ENCODE data around the gene PEPD. TPM values are rescaled to one million over a fixed set of nuclear protein-coding genes. Genes with fewer than 3 reads are reported as not detected.

PEPD gene
- total and polyA plus RNA-seq, 10 of the 15 experiments (the other 5 are each of a cell fraction or from before 2014, with no cell fraction given): 1.4 to 52.0 (median 20.2) TPM

DNA sequence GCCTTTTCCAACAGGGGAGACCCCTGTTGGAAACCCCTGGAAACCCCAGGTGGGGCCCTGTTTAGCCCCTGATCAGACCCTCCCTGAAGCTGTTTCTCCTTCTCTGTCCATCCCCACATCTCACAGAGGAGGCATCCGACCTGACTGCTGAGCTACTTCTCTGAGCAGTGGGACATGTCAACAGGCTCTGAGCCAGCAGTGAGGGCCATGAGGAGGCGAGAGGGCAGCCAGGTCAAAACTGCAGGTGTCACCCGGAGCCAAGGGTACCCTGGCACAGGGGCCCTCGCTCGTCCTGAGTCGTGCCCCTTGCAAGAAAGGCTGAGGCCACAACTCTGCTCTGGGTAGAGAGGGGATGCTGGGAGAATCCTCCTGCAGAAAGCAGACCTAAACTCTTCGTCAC is 13.6 kb downstream of the PEPD start:
- H3K27me3 ChIP-seq (replicated peaks in 1 of 2; ENCODE audit: control insufficient read depth in 2 of 2, insufficient read depth in 2 of 2, low read length in 1 of 2): no peaks in the 10 kb centered on the region
- no peak overlapping the region for H3K9ac ChIP-seq (ENCODE audit: control insufficient read depth, insufficient read depth, low read length)
- FAIRE-seq: no peak
- H3K4me1 ChIP-seq (ENCODE audit: control insufficient read depth, insufficient read depth, low read length): no peaks in the 10 kb centered on the region
- in situ Hi-C loops (cut with MboI): no loop called here
- H2AFZ ChIP-seq (ENCODE audit: control insufficient read depth, low read depth, low read length): no peak overlapping the region
- 61% methylated on average over 7 of the region's 7 CpGs for WGBS (ENCODE audit: insufficient coverage, insufficient replicate concordance, low lambda C conversion rate, missing lambda C conversion rate)
- ChIA-PET RAD21 (ENCODE audit: unreplicated experiment) (no interaction called here), POLR2A (no interaction called here), SMC1A (ENCODE audit: uncharacterized antibody, unreplicated experiment) (no interaction called here), CTCF (no interaction called here)
- no peaks in the 10 kb centered on the region for H4K20me1 ChIP-seq (ENCODE audit: control insufficient read depth, insufficient read depth)
- no peak for DNase-seq (ENCODE audit: low read depth, low spot score)
- no peaks in the 10 kb centered on the region; a peak in 1 of 4 replicates for H3K36me3 ChIP-seq (ENCODE audit: control insufficient read depth in 2 of 2, insufficient read depth in 2 of 2, low read length in 1 of 2)
- H3K4me3 ChIP-seq: no peak overlapping the region
- no peaks in the 10 kb centered on the region for H3K9me3 ChIP-seq (replicated peaks; ENCODE audit: control insufficient read depth, insufficient read depth, low read length)
- H3K4me2 ChIP-seq (ENCODE audit: control insufficient read depth, insufficient read depth): no peak overlapping the region
- intact Hi-C loops (cut with micrococcal nuclease; ENCODE audit: unreplicated experiment): no loop called here
- no peak for ATAC-seq
- no peaks in the 10 kb centered on the region for H3K79me2 ChIP-seq (ENCODE audit: control insufficient read depth, insufficient read depth, low read length)
- no peak overlapping the region for H3K27ac ChIP-seq (ENCODE audit: control insufficient read depth, insufficient read depth)
- no TSS peak for BruUV-seq (replicated peaks)
- TF ChIP-seq NFIC (IDR thresholded peaks at IDR 0.05; ENCODE audit: low read depth, low read length) (no peak), ZBTB11 (CRISPR knock-in tag; IDR thresholded peaks at IDR 0.05) (no peak), NBN (IDR thresholded peaks at IDR 0.05) (no peak), NRF1 (conservative IDR thresholded peaks at IDR 0.05; ENCODE audit: low read depth, low read length) (no peak), POLR2A (IDR thresholded peaks at IDR 0.05; ENCODE audit: low read depth, low read length) (no peak), TAF1 (IDR thresholded peaks at IDR 0.05; ENCODE audit: borderline replicate concordance, low read depth, low read length) (no peak), IRF4 (IDR thresholded peaks at IDR 0.05; ENCODE audit: low read depth, low read length) (no peak), SUPT20H (IDR thresholded peaks at IDR 0.05; ENCODE audit: borderline replicate concordance, control insufficient read depth, low read depth, low read length) (no peak), ZNF384 (IDR thresholded peaks at IDR 0.05; ENCODE audit: borderline replicate concordance, low read depth, low read length) (no peak), WRNIP1 (IDR thresholded peaks at IDR 0.05; ENCODE audit: borderline replicate concordance, low read depth, low read length) (no peak), TCF7 (IDR thresholded peaks at IDR 0.05; ENCODE audit: borderline replicate concordance) (no peak), IKZF1 (conservative IDR thresholded peaks at IDR 0.05) (no peak), USF2 (IDR thresholded peaks at IDR 0.05; ENCODE audit: borderline replicate concordance, low read depth, low read length) (no peak), NFXL1 (IDR thresholded peaks at IDR 0.05; ENCODE audit: borderline replicate concordance) (no peak)
- TF ChIP-seq, protein P1, sequence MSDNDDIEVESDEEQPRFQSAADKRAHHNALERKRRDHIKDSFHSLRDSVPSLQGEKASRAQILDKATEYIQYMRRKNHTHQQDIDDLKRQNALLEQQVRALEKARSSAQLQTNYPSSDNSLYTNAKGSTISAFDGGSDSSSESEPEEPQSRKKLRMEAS (IDR thresholded peaks at IDR 0.05; ENCODE audit: low read depth, low read length): no peak
- TF ChIP-seq, protein P2, sequence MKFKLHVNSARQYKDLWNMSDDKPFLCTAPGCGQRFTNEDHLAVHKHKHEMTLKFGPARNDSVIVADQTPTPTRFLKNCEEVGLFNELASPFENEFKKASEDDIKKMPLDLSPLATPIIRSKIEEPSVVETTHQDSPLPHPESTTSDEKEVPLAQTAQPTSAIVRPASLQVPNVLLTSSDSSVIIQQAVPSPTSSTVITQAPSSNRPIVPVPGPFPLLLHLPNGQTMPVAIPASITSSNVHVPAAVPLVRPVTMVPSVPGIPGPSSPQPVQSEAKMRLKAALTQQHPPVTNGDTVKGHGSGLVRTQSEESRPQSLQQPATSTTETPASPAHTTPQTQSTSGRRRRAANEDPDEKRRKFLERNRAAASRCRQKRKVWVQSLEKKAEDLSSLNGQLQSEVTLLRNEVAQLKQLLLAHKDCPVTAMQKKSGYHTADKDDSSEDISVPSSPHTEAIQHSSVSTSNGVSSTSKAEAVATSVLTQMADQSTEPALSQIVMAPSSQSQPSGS (IDR thresholded peaks at IDR 0.05; ENCODE audit: low read length): no peak
- TF ChIP-seq, protein P3, sequence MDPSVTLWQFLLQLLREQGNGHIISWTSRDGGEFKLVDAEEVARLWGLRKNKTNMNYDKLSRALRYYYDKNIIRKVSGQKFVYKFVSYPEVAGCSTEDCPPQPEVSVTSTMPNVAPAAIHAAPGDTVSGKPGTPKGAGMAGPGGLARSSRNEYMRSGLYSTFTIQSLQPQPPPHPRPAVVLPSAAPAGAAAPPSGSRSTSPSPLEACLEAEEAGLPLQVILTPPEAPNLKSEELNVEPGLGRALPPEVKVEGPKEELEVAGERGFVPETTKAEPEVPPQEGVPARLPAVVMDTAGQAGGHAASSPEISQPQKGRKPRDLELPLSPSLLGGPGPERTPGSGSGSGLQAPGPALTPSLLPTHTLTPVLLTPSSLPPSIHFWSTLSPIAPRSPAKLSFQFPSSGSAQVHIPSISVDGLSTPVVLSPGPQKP (IDR thresholded peaks at IDR 0.05; ENCODE audit: low read depth, low read length): no peak
- TF ChIP-seq, protein P4, sequence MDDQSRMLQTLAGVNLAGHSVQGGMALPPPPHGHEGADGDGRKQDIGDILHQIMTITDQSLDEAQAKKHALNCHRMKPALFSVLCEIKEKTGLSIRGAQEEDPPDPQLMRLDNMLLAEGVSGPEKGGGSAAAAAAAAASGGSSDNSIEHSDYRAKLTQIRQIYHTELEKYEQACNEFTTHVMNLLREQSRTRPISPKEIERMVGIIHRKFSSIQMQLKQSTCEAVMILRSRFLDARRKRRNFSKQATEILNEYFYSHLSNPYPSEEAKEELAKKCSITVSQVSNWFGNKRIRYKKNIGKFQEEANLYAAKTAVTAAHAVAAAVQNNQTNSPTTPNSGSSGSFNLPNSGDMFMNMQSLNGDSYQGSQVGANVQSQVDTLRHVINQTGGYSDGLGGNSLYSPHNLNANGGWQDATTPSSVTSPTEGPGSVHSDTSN (IDR thresholded peaks at IDR 0.05; ENCODE audit: insufficient replicate concordance, low read depth, low read length): no peak
